GM23338 (cell line): ENCODE data around the gene WNT10A. TPM values are rescaled to one million over a fixed set of nuclear protein-coding genes. Genes with fewer than 3 reads are reported as not detected.
A peak's percentile ranks its signal among the peaks of the same experiment; 100 is the strongest.

Experiments used
- ATAC-seq: fragments of 200-7000 bp; cut with Tn5 transposase; 3 replicates; pipeline ENCODE4 v1.9.1; 2020
- DNase-seq: peaks from one replicate; pipeline ENCODE4 v3.0.0-alpha.2; 2015; ENCODE audit warnings: low spot score
- H2AFZ ChIP-seq: fragments of 200-600 bp; sonication (generic); 2 replicates; pipeline ENCODE4 v1.8.0; 2016; ENCODE audit warnings: antibody characterized with exemption, mild to moderate bottlenecking, moderate library complexity
- H3F3A ChIP-seq: fragments of 200-600 bp; sonication (generic); replicated peaks from 2 replicates; pipeline ENCODE4 v1.8.0; 2017; ENCODE audit warnings: antibody characterized with exemption, mixed run types, low read depth
- H3K27ac ChIP-seq: fragments of 200-600 bp; sonication (generic); 2 replicates; pipeline ENCODE4 v1.6.1; 2016; ENCODE audit warnings: low read depth
- H3K27me3 ChIP-seq: fragments of 200-600 bp; sonication (generic); 2 replicates; pipeline ENCODE4 v1.8.0; 2016; ENCODE audit warnings: mild to moderate bottlenecking, mixed run types, moderate library complexity; ENCODE audit not compliant: insufficient read depth
- H3K36me3 ChIP-seq: fragments of 200-600 bp; sonication (generic); 2 replicates; pipeline ENCODE4 v1.8.0; 2016; ENCODE audit warnings: mild to moderate bottlenecking; ENCODE audit not compliant: insufficient read depth
- H3K4me1 ChIP-seq: fragments of 200-600 bp; sonication (generic); 2 replicates; pipeline ENCODE4 v1.8.0; 2016; ENCODE audit warnings: mild to moderate bottlenecking, moderate library complexity; ENCODE audit not compliant: insufficient read depth
- H3K4me2 ChIP-seq: fragments of 200-600 bp; sonication (generic); 2 replicates; pipeline ENCODE4 v1.7.1; 2017; ENCODE audit warnings: mixed run types
- H3K4me3 ChIP-seq: fragments of 200-600 bp; sonication (generic); 2 replicates; pipeline ENCODE4 v1.6.1; 2016; ENCODE audit warnings: mixed run types
- H3K79me2 ChIP-seq: fragments of 200-600 bp; sonication (generic); replicated peaks from 2 replicates; pipeline ENCODE4 v1.8.0; 2017; ENCODE audit warnings: mild to moderate bottlenecking; ENCODE audit not compliant: insufficient read depth
- H3K9me2 ChIP-seq: fragments of 200-600 bp; sonication (generic); 2 replicates; pipeline ENCODE4 v1.8.0; 2017; ENCODE audit not compliant: insufficient read depth
- H4K20me1 ChIP-seq: fragments of 200-600 bp; sonication (generic); replicated peaks from 2 replicates; pipeline ENCODE4 v1.8.0; 2017; ENCODE audit warnings: mild to moderate bottlenecking; ENCODE audit not compliant: insufficient read depth
- H3K27ac Mint-ChIP-seq: 2 replicates; pipeline ENCODE4 v1.8.0; 2020; ENCODE audit warnings: inconsistent platforms, mild to moderate bottlenecking, moderate library complexity, mixed read lengths
- H3K27me3 Mint-ChIP-seq: 3 replicates; pipeline ENCODE4 v1.8.0; 2022; ENCODE audit warnings: low read depth, mild to moderate bottlenecking, moderate library complexity, mixed read lengths, inconsistent platforms; ENCODE audit not compliant: insufficient read depth, poor library complexity
- H3K36me3 Mint-ChIP-seq: 3 replicates; pipeline ENCODE4 v1.8.0; 2021; ENCODE audit warnings: low read depth, mild to moderate bottlenecking, inconsistent platforms, moderate library complexity, mixed read lengths
- H3K4me1 Mint-ChIP-seq: 3 replicates; pipeline ENCODE4 v1.8.0; 2020; ENCODE audit warnings: mild to moderate bottlenecking, inconsistent platforms, mixed read lengths
- H3K4me3 Mint-ChIP-seq: 3 replicates; pipeline ENCODE4 v1.8.0; 2021; ENCODE audit warnings: moderate library complexity, mild to moderate bottlenecking, inconsistent platforms, mixed read lengths
- H3K9me3 Mint-ChIP-seq: 3 replicates; pipeline ENCODE4 v1.8.0; 2020; ENCODE audit warnings: moderate library complexity, mild to moderate bottlenecking, inconsistent platforms, mixed read lengths
- CTCF ChIP-seq, 2 experiments: fragments of 200-600 bp in 1 of 2; sonication (generic) in 1 of 2; conservative IDR thresholded peaks; 2 replicates each; pipeline versions ENCODE4 v1.5.1 to v1.6.1; 2016 to 2017; ENCODE audit warnings: antibody characterized with exemption in 2 of 2, low read depth in 2 of 2, mild to moderate bottlenecking in 2 of 2, moderate library complexity in 1 of 2
- EZH2 ChIP-seq: fragments of 200-600 bp; sonication (generic); IDR thresholded peaks from one replicate; pipeline ENCODE4 v1.8.0; 2017; ENCODE audit warnings: antibody characterized with exemption, mild to moderate bottlenecking, low read depth; ENCODE audit not compliant: unreplicated experiment
- EZH2phosphoT487 ChIP-seq: fragments of 200-600 bp; sonication (generic); IDR thresholded peaks from one replicate; pipeline ENCODE4 v1.8.1; 2018; ENCODE audit warnings: antibody characterized with exemption; ENCODE audit not compliant: unreplicated experiment
- JUNB ChIP-seq: IDR thresholded peaks from one replicate; pipeline ENCODE4 v1.6.1; 2016; ENCODE audit warnings: antibody characterized with exemption; ENCODE audit not compliant: unreplicated experiment
- NANOG ChIP-seq: IDR thresholded peaks from 2 replicates; pipeline ENCODE4 v1.6.1; 2016; ENCODE audit warnings: antibody characterized with exemption, borderline replicate concordance
- POLR2AphosphoS5 ChIP-seq: IDR thresholded peaks from 2 replicates; pipeline ENCODE4 v1.6.1; 2016; ENCODE audit warnings: antibody characterized with exemption, low read depth
- STAT1 ChIP-seq: IDR thresholded peaks from one replicate; pipeline ENCODE4 v1.6.1; 2016; ENCODE audit warnings: antibody characterized with exemption; ENCODE audit not compliant: unreplicated experiment
- ZNF114 ChIP-seq: fragments of 250-450 bp; sonication (Bioruptor Pico); IDR thresholded peaks from 2 replicates; pipeline ENCODE4 v1.5.0; 2020; ENCODE audit warnings: mild to moderate bottlenecking, moderate library complexity
- ZNF331 ChIP-seq: fragments of 250-450 bp; sonication (Bioruptor Pico); IDR thresholded peaks from 2 replicates; pipeline ENCODE4 v1.5.0; 2020; ENCODE audit warnings: low read depth, mild to moderate bottlenecking, moderate library complexity
- polyA plus RNA-seq: library from polyadenylated mRNA; unstranded; fragments of >200 nt; fragmentation: Nextera tagmentation; extraction: Ambion mirVana; gene quantifications from 2 replicates; pipeline ENCODE4 v1.2.1, GENCODE V29; 2016
- total RNA-seq: library from RNA; depleted of rRNA; stranded (reverse); fragments of >200 nt; shearing (Covaris generic); gene quantifications from 2 replicates; pipeline ENCODE4 v1.2.3, GENCODE V29; 2014
- TF ChIP-seq, protein P1 (sequence below): fragments of 250-450 bp; sonication (Bioruptor Pico); IDR thresholded peaks from 2 replicates; pipeline ENCODE4 v1.5.0; 2020; ENCODE audit warnings: mild to moderate bottlenecking, moderate library complexity

The WNT10A gene
- total and polyA plus RNA-seq, 2 experiments from 2014 or later: not detected

- TF ChIP-seq, protein P1, sequence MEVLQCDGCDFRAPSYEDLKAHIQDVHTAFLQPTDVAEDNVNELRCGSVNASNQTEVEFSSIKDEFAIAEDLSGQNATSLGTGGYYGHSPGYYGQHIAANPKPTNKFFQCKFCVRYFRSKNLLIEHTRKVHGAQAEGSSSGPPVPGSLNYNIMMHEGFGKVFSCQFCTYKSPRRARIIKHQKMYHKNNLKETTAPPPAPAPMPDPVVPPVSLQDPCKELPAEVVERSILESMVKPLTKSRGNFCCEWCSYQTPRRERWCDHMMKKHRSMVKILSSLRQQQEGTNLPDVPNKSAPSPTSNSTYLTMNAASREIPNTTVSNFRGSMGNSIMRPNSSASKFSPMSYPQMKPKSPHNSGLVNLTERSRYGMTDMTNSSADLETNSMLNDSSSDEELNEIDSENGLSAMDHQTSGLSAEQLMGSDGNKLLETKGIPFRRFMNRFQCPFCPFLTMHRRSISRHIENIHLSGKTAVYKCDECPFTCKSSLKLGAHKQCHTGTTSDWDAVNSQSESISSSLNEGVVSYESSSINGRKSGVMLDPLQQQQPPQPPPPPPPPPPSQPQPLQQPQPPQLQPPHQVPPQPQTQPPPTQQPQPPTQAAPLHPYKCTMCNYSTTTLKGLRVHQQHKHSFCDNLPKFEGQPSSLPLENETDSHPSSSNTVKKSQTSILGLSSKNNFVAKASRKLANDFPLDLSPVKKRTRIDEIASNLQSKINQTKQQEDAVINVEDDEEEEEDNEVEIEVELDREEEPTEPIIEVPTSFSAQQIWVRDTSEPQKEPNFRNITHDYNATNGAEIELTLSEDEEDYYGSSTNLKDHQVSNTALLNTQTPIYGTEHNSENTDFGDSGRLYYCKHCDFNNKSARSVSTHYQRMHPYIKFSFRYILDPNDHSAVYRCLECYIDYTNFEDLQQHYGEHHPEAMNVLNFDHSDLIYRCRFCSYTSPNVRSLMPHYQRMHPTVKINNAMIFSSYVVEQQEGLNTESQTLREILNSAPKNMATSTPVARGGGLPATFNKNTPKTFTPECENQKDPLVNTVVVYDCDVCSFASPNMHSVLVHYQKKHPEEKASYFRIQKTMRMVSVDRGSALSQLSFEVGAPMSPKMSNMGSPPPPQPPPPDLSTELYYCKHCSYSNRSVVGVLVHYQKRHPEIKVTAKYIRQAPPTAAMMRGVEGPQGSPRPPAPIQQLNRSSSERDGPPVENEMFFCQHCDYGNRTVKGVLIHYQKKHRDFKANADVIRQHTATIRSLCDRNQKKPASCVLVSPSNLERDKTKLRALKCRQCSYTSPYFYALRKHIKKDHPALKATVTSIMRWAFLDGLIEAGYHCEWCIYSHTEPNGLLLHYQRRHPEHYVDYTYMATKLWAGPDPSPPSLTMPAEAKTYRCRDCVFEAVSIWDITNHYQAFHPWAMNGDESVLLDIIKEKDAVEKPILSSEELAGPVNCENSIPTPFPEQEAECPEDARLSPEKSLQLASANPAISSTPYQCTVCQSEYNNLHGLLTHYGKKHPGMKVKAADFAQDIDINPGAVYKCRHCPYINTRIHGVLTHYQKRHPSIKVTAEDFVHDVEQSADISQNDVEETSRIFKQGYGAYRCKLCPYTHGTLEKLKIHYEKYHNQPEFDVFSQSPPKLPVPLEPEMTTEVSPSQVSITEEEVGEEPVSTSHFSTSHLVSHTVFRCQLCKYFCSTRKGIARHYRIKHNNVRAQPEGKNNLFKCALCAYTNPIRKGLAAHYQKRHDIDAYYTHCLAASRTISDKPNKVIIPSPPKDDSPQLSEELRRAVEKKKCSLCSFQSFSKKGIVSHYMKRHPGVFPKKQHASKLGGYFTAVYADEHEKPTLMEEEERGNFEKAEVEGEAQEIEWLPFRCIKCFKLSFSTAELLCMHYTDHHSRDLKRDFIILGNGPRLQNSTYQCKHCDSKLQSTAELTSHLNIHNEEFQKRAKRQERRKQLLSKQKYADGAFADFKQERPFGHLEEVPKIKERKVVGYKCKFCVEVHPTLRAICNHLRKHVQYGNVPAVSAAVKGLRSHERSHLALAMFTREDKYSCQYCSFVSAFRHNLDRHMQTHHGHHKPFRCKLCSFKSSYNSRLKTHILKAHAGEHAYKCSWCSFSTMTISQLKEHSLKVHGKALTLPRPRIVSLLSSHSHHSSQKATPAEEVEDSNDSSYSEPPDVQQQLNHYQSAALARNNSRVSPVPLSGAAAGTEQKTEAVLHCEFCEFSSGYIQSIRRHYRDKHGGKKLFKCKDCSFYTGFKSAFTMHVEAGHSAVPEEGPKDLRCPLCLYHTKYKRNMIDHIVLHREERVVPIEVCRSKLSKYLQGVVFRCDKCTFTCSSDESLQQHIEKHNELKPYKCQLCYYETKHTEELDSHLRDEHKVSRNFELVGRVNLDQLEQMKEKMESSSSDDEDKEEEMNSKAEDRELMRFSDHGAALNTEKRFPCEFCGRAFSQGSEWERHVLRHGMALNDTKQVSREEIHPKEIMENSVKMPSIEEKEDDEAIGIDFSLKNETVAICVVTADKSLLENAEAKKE (CRISPR knock-in tag): no peak
- TF ChIP-seq JUNB (no peak), STAT1 (no peak), EZH2 (no peak), POLR2AphosphoS5 (no peak), EZH2phosphoT487 (no peak), NANOG (no peak), ZNF331 (CRISPR knock-in tag) (no peak)
Observed at GRCh38 chr2:218865396-218865795, 15.3 kb upstream of the WNT10A start (continued).

DNA sequence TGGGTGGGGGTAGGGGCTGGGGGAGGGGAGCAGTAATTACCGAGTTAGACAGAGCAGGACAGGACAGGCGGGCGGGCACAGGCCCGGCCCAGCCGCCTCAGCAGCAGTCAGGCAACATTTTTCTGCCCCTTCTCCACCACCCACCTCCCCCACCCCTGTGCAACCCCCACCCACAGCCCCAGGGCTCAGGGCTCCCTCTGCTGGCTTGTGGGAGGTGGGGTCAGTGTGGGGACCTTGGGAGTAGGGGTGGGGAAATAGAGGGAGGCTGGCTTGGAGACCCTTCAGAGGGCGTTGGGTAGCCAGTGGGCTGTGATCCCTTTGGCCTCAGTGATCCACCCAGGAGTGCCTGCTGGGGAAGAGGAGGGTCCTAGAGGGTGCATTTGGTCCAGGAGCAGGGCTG, 14.7 kb upstream of the WNT10A start:
- no peak overlapping the region for H3K27ac ChIP-seq
- TF ChIP-seq ZNF114 (CRISPR knock-in tag) (no peak), CTCF (conservative IDR thresholded peaks at IDR 0.05; ENCODE audit: low read depth in 2 of 2) (peak; percentile 9 to 44; a peak in 2 of 4 replicates)
- H3K36me3 ChIP-seq: no peaks in the 10 kb centered on the region
- DNase-seq (no peak), ATAC-seq (peak; percentile 50)
- no peak overlapping the region for H3K4me3 Mint-ChIP-seq
- H3K27me3 ChIP-seq: peaks cover 99% of the 10 kb centered on the region
- H3F3A ChIP-seq: 0 out of 2 replicates have a peak, but pooled peaks cover 6% of the 10 kb centered on the region
- H4K20me1 ChIP-seq: no peaks in the 10 kb centered on the region
- no peaks in the 10 kb centered on the region; the same call in 2 of the 3 replicates for H3K36me3 Mint-ChIP-seq
- no peaks in the 10 kb centered on the region for H3K9me2 ChIP-seq
- no peak overlapping the region for H3K27ac Mint-ChIP-seq
- no peaks in the 10 kb centered on the region for H3K79me2 ChIP-seq
- H3K4me2 ChIP-seq: no peak overlapping the region
- no peaks in the 10 kb centered on the region; the same call in 2 of the 3 replicates for H3K9me3 Mint-ChIP-seq
- peaks cover 97% of the 10 kb centered on the region for H3K27me3 Mint-ChIP-seq
- H2AFZ ChIP-seq: no peak overlapping the region
- peaks cover 8% of the 10 kb centered on the region for H3K4me1 ChIP-seq
- no peak overlapping the region for H3K4me3 ChIP-seq
- peaks cover 12% of the 10 kb centered on the region for H3K4me1 Mint-ChIP-seq
